Gastroesophageal sphincter (tissue), 4 donors: ENCODE measurements around the gene TPRG1L. TPM values are rescaled to one million over a fixed set of nuclear protein-coding genes. Genes with fewer than 3 reads are reported as not detected.

Experiments
- ATAC-seq: fragments of 150-250 bp; one replicate; pipeline ENCODE4 v1.9.1; 2016; ENCODE audit warnings: mild to moderate bottlenecking, moderate library complexity
- H3K27ac ChIP-seq, 4 donors: fragments of 200-600 bp; sonication (generic) in 3 of 4; 1 replicate in 3 of 4; 2 replicates in 1 of 4; pipeline ENCODE4 v1.5.1; 2016 to 2019
- H3K27me3 ChIP-seq: fragments of 200-600 bp; sonication (generic); one replicate; pipeline ENCODE4 v1.5.1; 2019
- H3K36me3 ChIP-seq, 2 donors: fragments of 200-600 bp; sonication (generic); one replicate each; pipeline ENCODE4 v1.5.1; 2019; ENCODE audit warnings: control low read depth in 1 of 2
- H3K4me1 ChIP-seq, 3 donors: fragments of 200-600 bp; sonication (generic); 1 replicate in 2 of 3; 2 replicates in 1 of 3; pipeline ENCODE4 v1.5.1; 2016 to 2019; ENCODE audit warnings: control low read depth in 2 of 3
- H3K4me3 ChIP-seq, 2 donors: fragments of 200-600 bp; sonication (generic); one replicate each; pipeline ENCODE4 v1.5.1; 2019; ENCODE audit warnings: mild to moderate bottlenecking in 1 of 2, moderate library complexity in 1 of 2
- H3K9me3 ChIP-seq, 3 donors: fragments of 200-600 bp; sonication (generic); one replicate each; pipeline ENCODE4 v1.5.1; 2017 to 2019; ENCODE audit warnings: control low read depth in 2 of 3
- CTCF ChIP-seq, 4 experiments: fragments of 200-600 bp in 2 of 4; fragments of 450-650 bp in 2 of 4; sonication (generic) in 1 of 4; IDR thresholded peaks; one replicate each; pipeline ENCODE4 v1.5.1; 2017 to 2019; ENCODE audit warnings: antibody characterized with exemption in 4 of 4, mild to moderate bottlenecking in 2 of 4, moderate library complexity in 2 of 4
- EP300 ChIP-seq: sonication (generic); formaldehyde crosslinking; IDR thresholded peaks from one replicate; pipeline ENCODE4 v1.6.1; 2017; ENCODE audit warnings: antibody characterized with exemption, mild to moderate bottlenecking
- POLR2A ChIP-seq, 2 donors: fragments of 450-650 bp; IDR thresholded peaks; one replicate each; pipeline ENCODE4 v1.6.1; 2017; ENCODE audit warnings: antibody characterized with exemption in 2 of 2, mild to moderate bottlenecking in 2 of 2, moderate library complexity in 1 of 2
- POLR2AphosphoS5 ChIP-seq: sonication (generic); formaldehyde crosslinking; IDR thresholded peaks from one replicate; pipeline ENCODE4 v1.6.1; 2017; ENCODE audit warnings: antibody characterized with exemption
- WGBS, 2 donors: methylation state at CpG; one replicate each; pipeline ENCODE4 v1.1.5; 2018; ENCODE audit warnings: low coverage in 1 of 2; 5-methylcytosine and 5-hydroxymethylcytosine counted together
- total RNA-seq, 4 donors: library from RNA; depleted of rRNA; stranded (reverse); fragments of >200 nt; gene quantifications; one replicate each; pipeline ENCODE4 v1.1.0, GENCODE V29; 2016

The TPRG1L gene
- total RNA-seq, 4 donors from 2014 or later: 38.2 to 52.1 (median 46.6) TPM

- Histone ChIP-seq H3K9me3 (no peaks in the 10 kb centered on the region), H3K4me1 (peaks cover 0 to 9% (median 0%) of the 10 kb centered on the region in 3 donors), H3K27ac (no peak overlapping the region), H3K4me3 (no peak overlapping the region), H3K27me3 (peaks cover 87% of the 10 kb centered on the region), H3K36me3 (no peaks in the 10 kb centered on the region)
- 80% methylated on average over 1 of the region's 8 CpGs; no CpG with 5 or more reads in 1 of the 2 donors for WGBS, 2 donors
- no peak for ATAC-seq
- TF ChIP-seq CTCF (IDR thresholded peaks at IDR 0.05) (no peak), EP300 (no peak), POLR2AphosphoS5 (no peak), POLR2A (IDR thresholded peaks at IDR 0.05) (no peak)
Observed at GRCh38 chr1:3668148-3668547, 43.3 kb downstream of the TPRG1L start.

GRCh38 chr1:3668585-3669300 lies 43.9 kb downstream of the TPRG1L start:
- 40 to 47% methylated on average over 5 to 9 of the region's 30 CpGs for WGBS, 2 donors
- Histone ChIP-seq H3K36me3 (no peaks in the 10 kb centered on the region), H3K4me3 (no peak overlapping the region), H3K4me1 (peaks cover 0 to 9% (median 0%) of the 10 kb centered on the region in 3 donors), H3K9me3 (no peaks in the 10 kb centered on the region), H3K27ac (no peak overlapping the region), H3K27me3 (peaks cover 87% of the 10 kb centered on the region)
- ATAC-seq: peak; percentile 42
- TF ChIP-seq POLR2A (IDR thresholded peaks at IDR 0.05) (no peak), EP300 (no peak), POLR2AphosphoS5 (no peak)

- Histone ChIP-seq H3K4me1 (peaks cover 0 to 9% (median 0%) of the 10 kb centered on the region in 3 donors), H3K4me3 (no peak overlapping the region), H3K36me3 (no peaks in the 10 kb centered on the region), H3K27me3 (peaks cover 87% of the 10 kb centered on the region), H3K27ac (no peak overlapping the region), H3K9me3 (no peaks in the 10 kb centered on the region)
- TF ChIP-seq POLR2A (IDR thresholded peaks at IDR 0.05) (no peak), EP300 (no peak), CTCF (IDR thresholded peaks at IDR 0.05) (no peak), POLR2AphosphoS5 (no peak)
- ATAC-seq: no peak
- whole genome bisulfite sequencing, 2 donors: no CpG with 5 or more reads among the region's 14 CpGs
Observed at GRCh38 chr1:3669421-3669821, 44.6 kb downstream of the TPRG1L start.

- no peaks in the 10 kb centered on the region for H3K9me3 ChIP-seq
- peaks cover 0 to 9% (median 0%) of the 10 kb centered on the region in 3 donors for H3K4me1 ChIP-seq
- peaks cover 86% of the 10 kb centered on the region for H3K27me3 ChIP-seq
- TF ChIP-seq EP300 (no peak), POLR2A (IDR thresholded peaks at IDR 0.05) (no peak), CTCF (IDR thresholded peaks at IDR 0.05) (no peak), POLR2AphosphoS5 (no peak)
- H3K36me3 ChIP-seq: no peaks in the 10 kb centered on the region
- H3K27ac ChIP-seq: no peak overlapping the region
- no peak for ATAC-seq
- 100% methylated on average over 1 to 3 of the region's 9 CpGs for WGBS, 2 donors
- H3K4me3 ChIP-seq: no peak overlapping the region
Observed at GRCh38 chr1:3669971-3670431, 45.2 kb downstream of the TPRG1L start.

- Histone ChIP-seq H3K9me3 (no peaks in the 10 kb centered on the region), H3K4me3 (no peak overlapping the region), H3K27ac (no peak overlapping the region), H3K27me3 (peaks cover 92% of the 10 kb centered on the region), H3K4me1 (peaks cover 0 to 9% (median 0%) of the 10 kb centered on the region in 3 donors), H3K36me3 (no peaks in the 10 kb centered on the region)
- no peak for ATAC-seq
- TF ChIP-seq EP300 (no peak), POLR2A (IDR thresholded peaks at IDR 0.05) (no peak)
- WGBS, 2 donors: 70% methylated on average over 4 of the region's 15 CpGs; no CpG with 5 or more reads in 1 of the 2 donors
Observed at GRCh38 chr1:3670823-3671265, 46.0 kb downstream of the TPRG1L start.
